Activated CD4-positive, alpha-beta T cell treated with anti-CD3 and anti-CD28 coated beads, Interleukin-2, Interleukin-4, amounts not matched to agents 100 ng/mL and 50 ng/mL, durations not matched to agents 16 hours and 8 hours (primary cell): Measurements from ENCODE around the gene TENT5C.

ENCODE experiments used
- DNase-seq: peaks from one replicate; pipeline ENCODE4 v3.0.0-alpha.2; 2020; ENCODE audit warnings: low spot score

TENT5C gene

DNA sequence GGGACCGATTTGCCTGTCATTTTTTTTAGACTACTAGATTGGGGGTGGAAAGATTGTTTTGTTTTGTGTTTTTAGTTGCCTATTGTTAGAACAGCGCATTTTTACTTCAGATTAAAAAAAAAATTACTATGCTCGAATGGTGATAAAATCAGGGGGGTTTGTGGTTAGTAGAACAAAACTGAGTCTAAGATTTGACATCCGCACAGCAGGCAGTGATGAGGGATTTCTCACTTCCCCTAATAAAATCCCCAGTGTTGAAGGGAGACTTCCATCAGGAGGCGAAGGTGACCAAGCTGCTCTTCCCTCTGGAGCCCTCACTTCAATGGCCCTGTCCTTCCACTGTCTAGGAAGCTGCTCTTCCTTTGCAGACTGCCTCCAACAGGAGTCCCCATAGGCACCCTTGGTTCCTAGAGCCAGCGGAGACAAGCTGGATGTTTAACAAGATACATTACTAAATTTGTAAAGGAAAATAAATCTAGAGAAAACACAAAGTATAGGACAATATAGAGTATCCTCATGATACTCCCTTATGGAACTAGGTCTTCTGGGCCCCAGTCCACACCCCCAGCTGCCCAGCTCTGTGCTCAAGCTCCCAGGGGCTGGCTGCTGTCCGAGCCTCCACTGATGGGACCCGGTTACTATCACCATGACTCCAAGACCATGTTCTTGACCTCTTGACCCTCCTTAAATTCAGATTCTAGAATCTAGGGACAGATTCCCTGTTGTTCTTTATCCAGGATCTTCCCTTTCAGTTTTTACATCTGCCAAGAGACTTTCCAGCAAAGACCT, 31.0 kb downstream of the TENT5C start:
- DNase-seq = no peak

DNA sequence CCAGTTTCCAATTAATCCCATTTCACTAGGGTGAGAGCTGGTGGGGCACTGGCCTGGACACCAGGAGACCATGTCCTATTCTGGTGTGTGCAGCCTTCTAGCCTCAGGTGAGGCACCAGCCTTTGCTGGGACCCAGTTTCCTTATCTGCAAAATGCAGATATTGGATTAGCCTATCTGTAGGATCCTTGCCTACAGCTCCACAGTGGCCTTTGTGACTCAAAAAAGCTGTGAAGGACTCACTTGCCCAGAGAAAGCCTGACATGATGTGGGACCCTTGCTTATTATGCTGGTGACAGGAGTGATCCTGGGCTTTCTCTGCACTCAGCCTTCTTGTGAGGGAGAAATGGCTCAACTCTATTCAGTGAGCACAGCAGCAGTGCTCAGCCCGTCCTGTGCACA, 32.3 kb downstream of the TENT5C start:
- no peak for DNase-seq

DNA sequence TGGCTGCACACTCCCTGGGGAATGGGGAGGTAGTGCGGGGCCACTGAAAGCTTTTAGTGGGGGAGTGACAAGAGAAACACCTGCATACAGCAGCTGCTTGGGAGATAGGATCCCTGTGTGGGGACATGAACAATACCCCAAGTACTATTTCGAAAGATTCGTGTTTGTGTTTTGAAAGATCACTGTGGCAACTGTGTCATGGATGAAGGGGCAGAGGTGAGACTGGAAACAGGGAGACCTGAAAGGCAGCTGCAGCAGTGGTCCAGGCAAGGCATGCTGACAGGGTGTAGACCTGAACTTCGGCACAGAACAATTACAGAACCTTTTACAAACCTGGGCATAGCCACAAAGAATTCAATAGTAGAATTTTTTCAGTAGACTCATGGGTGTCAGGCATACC, 32.9 kb downstream of the TENT5C start:
- no peak for DNase-seq

DNA sequence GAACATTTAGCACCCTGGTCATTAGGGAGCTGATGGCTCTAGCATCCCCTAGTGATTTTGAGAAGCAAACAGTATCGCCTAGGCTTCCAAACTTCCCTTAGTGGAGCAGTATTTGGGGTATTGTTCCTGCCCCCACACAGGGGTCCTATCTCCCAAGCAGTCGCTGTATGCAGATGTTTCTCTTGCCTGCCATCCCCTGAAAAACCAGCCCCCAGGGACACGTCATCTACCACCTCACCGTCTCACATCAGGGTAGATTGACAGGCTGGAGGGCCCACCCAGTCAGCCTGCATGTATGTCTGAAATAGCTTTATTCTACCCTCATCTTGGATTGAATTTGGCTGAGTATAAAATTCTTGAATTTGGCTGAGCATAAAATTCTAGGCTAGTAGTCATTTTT, 33.9 kb downstream of the TENT5C start:
- DNase-seq = no peak

DNA sequence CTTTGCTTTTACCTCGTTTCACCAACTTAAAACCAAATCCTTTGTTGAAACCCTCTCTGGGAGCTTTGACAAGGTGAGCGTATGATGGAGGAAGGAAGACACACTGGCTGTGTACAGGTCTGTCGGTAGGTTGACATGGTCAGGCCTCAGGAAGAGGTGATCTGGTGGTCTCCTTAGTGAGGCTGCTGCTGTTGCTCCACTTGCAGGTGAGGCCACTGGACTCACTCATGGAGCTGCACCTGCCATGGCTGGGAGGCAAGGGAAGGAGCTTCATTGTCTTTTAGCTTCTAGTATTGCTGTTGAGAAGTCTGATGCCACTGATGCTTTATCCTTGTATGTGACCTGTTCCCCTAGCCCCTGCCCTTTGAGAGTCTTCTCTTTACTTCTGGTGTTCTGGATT, 35.7 kb downstream of the TENT5C start:
- DNase-seq = no peak

DNA sequence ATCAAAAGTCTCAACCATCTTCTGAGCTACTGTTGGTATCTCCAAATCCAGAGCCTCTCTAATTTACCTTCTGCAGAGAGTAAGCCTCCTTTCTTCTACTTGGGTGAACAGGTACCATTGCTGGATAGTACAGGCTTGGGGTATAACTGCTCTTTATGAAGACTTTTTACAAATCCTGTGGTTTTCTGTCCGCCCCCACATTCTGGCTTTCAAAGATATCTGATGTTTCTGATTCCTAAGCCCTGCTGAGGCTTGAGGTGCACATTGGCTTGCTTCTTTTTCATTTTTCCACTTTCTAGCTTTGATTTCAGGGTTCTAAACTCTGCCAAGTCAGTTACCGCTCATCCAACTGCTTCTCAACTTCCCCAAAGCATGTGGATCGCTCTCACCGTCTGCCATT, 37.1 kb downstream of the TENT5C start:
- DNase-seq = no peak

DNA sequence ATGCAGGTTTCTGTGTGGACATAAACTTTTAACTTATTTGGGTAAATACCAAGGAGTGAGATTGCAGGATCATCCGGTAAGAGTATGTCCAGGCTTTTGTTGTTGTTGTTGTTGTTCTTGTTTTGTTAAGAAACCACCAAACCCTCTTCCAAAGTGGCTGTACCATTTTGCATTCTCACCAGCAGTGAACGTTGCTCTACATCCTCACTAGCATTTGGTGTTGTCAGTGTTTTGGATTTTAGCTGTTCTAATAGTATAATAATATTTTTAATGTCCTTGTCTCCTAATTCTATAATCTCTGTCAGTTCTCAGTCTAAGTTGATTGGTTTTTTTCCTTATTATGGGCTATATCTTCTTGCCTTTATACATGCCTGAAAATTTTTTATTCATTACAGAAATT, 37.8 kb downstream of the TENT5C start:
- DNase-seq = no peak

DNA sequence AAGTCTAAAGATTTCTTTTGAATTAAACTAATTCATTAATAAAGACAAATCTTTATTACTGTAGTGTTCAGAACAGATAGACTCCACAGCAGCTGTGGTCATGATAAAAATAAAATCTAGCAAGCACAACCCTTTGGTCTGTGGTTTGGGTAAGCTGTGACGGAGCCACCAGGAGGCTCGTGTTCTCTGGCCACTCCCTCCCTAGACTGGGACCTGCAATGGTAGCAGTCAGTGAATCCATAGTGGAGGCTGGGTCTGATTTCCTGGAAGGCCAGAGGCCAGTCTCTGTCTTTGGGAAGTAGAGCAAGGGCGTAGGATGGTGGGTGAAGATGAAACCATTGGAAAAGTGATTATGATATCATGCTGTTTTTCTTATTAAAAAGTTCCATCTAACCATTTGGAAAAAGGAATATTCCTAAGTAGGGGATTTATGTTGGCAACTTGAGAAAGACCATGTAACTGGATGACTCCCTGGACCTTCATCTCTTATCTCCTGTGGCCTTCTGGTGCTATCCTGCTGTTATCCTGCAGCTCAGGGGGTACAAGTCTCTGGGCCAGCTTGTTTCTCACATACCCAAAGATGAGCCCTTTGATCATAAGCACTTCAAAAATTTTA, 39.0 kb downstream of the TENT5C start:
- DNase-seq = no peak

DNA sequence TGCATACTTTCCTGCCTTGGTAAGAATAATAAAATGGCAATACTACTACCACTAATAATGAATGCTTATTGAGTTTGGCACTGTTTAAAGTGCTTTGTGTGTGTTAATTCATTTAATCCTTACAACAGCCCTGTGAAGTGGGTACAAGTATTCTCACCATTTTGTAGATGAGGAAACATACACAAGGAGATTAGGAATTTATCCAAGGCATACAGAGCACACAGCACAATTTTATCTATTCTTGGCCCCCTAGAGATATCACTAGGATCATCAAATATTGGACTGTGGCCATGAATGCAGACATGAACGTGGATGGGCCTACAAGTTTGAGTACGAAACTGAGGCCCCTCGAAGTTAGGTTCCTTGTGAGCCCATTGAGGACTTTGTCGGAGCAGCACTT, 39.5 kb downstream of the TENT5C start:
- DNase-seq = no peak

DNA sequence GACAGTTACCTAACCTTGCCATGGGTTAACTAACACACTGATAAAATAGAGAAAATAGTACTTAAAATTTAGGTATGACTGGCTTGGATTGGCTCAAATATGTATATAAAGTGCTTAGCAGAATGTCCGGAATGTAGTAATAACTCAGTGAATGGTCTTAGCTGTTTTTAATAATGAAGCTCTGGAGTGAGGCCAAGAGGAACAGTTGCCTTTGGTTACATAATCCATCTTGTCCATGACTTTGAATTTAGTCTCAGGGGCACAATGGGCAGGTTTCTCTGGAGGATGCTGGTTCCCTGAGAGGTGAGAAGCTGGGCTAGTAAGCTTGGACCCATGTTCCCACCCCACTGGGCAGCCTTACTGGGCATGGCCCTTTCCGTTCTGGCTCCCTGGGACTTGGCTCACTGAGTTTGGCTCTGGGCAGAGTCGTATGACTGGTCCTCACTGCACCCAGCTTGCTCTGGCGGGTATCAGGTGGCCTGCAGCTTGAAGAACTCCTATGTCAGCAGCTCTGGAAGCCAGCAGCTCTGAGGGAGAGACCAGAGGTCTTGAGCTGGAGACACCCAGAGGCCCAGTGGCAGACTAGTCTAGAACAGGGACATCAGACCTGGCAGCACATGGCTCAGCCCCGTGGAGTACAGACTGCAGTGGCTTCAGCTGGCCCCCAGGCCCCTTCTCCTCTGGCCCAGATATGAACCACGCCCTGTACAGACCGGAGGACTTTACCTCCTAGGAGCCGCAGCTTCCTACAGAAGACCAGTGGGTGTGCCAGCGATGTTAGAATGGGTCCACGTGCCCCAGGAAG, 40.4 kb downstream of the TENT5C start:
- DNase-seq = no peak

DNA sequence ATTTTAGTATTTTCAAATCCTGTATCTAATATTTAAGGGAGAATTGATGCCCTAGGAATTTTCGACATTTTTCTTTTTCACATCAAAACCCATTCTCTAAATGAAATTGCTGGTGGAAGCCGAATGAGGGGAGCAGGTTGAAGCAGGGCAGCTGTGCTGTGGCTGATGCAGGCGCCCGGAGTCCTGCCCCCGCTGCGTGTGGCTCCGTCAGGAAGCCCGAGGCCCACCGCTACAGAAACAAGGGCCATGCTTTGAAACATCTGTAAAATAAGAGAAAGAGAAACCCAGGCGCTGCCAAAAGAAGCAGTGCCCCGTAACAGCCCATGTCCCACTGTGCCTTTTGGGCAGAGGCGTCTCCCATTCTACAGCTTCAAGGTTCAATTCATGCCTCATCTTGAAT, 41.1 kb downstream of the TENT5C start:
- no peak for DNase-seq

DNA sequence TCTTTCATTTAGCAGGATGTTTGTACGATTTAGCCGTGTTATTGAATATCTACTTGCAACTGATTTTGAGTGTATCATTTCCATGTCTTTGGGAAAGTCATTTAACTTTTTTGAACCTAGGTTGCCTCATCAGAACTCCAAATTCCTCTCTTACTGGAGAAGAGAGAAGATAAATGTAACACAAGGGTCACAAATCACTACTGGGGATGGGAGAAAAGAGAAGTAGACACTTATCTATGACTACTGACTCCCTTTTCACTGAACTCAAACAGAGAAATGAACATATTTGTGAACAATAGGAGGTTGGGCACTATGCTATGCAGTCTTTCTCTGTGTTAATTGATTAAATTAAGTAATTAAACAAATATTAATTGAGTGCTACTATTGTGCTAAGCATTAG, 42.2 kb downstream of the TENT5C start:
- no peak for DNase-seq

DNA sequence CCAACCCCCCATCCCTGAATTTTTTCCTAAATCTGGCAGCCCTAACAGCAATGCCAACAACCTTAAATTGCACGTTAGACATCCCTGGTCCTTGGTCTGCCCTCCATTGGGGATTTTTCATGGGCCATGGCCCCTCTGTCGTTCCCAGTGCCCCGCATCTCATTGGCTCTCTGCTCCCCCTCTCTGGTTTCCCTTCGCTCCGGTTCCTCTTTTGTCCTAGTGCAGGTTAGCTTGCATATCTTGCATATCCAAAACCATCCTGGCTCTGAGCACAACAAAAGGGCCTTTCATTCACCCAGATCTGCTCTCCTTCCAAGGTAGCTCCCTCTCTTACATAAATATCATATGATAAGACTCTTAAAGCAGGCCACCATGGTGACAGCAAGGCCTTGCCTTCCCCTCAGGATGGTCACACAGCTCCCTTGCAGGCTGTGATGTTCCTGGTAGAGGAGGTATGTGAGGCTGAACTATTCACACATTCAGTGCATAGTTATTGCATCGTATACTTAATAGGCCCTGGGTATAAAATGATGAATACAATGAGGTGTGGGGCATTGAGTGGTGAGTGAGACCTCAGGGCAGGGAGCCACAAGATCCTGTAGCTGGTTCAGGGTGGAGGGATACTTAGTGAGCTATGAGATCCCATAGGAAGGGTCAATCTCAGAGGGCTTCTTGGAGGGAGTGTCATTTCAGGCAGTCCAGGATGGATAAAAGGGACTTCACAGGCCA, 45.2 kb downstream of the TENT5C start:
- DNase-seq = no peak

DNA sequence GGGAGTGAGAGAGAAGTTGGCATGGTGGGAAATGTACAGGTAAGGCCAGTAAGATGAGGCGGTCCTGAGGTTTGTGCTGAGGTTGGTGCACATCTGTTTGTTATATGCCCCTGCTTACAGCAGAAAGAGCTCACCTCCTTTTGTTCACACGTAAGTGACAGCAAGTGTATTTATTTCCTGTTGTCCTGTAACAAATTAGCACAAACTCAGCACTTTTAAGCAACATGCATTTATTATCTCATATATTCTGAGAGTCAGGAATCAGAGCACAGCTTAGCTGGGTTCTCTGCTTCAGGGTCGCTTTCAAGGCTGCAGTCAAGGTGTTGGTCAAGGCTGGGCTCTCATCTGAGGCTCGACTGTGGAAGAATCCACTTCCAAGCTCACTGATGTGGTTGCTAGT, 45.8 kb downstream of the TENT5C start:
- no peak for DNase-seq

DNA sequence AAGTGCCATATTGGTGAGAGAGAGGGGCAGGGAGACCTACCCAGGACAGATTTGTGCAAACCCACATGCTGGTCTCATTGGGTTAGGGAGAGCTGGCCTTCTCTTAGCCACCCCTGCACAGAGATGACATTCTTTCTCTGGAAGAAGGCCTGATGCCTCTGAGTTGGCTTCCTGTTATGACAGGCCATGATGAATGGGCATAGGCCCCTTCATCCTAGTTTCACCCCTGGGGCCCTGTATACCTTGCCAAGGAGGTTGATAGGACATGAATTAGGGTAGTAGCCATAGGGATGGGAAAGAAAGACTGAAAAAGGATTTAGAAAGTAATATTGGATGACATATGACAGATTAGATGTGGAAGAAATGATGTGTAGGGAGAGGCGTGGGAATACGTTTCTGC, 46.6 kb downstream of the TENT5C start:
- DNase-seq = no peak

DNA sequence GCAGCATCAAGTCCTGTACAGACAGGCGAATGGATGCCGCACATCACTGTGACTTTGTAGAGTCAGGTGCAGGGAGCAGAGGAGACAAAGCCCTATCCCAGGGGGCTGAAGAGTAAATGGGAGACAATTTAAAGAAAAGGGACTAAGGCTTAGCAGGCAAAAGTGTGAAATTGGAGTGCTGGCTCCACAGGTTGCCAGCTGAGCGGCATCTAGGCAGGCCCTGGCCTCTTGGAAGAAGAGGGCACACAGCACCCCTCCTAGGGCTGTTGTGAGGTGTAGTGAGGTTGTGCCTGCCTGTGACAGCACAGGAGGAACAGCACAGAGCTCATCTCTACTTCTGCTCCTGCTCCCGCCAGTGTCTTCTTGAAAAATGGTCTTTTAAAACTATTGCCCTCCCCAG, 47.3 kb downstream of the TENT5C start:
- DNase-seq = no peak

DNA sequence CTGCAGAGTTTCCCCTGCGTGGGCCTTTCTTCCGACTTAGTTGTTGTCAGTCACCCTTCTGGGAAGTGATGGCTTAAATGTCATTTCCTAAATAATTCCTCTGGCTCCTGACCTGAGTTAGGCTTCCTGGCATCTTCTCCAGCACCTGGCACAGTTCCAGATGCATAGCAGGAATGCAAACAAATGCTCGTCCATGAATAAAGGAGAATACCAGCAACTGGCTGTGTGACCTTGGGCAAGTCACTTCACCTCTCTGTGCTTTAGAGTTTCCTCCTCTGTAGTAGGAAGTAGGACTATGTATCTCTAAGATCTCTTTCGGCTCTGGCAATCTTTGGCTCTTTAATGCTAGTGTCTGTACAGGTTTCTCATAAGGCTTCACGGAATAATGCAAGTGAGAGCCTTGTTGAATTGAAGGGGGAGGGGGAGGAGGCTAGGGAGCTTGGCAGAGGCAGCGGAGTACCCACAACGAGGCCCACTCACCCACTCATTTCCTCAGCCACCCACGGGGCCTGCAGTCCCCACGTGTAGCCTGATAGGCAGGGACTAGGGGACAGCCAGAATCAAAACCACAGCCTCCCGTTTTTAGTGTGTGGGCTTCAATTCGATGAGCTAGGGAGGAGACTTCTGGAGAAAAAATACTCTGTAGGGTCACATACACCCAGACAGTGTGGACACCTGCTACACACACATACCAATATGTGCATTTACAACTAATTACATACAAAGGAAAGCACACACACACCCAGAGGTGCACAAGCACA, 48.1 kb downstream of the TENT5C start:
- peak; percentile 53 for DNase-seq

DNA sequence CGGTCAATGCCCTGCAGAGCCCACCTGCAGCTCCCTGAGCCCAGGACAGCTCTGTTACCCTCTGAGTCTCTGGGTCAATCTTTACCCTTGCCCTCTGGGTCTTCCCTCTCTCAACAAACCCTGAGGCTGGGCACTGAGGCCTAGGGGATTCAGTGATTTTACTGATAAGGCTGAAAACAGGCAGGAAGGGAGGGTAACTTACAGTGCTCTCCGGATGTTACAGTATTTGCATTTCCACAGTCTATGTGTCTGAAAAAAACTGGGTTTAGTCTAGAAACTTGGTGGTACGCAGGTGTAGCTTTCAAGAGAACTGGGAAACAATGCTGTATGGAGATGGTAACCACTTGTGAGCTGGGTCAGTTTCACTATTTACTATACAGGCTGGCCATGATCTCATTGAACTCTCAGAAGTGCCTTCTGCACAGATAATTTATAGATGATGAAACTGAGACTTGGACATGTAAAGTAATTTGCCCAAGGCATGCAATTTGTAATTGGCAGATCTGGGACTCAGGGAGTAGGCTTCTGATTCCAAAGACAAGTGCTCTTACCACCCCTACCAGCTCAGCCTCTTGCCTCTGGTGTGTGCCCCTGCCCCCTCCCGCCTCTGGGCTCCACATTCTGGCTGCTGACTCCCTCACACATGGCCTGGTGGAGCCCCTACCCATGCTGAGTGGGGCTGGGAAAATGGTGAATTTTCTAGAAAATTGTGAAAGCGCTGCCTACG, 48.8 kb downstream of the TENT5C start:
- peak; percentile 66 for DNase-seq

DNA sequence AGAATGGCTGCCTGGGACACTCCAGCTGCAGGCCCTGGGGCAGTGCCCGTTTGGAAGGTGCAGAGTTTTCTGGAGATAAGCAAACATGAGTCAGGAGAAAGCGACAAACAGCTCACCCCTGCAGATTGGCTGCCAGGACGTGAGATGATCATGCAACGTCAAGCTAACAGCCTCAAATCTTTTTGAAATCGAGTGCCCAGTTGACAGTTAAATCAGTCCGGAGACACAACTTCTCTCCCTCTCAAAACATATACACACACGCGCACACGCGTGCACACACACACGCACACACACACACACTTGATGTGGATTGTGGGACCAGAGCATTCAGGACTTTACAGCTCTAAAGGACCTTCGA, 49.4 kb downstream of the TENT5C start:
- no peak for DNase-seq

DNA sequence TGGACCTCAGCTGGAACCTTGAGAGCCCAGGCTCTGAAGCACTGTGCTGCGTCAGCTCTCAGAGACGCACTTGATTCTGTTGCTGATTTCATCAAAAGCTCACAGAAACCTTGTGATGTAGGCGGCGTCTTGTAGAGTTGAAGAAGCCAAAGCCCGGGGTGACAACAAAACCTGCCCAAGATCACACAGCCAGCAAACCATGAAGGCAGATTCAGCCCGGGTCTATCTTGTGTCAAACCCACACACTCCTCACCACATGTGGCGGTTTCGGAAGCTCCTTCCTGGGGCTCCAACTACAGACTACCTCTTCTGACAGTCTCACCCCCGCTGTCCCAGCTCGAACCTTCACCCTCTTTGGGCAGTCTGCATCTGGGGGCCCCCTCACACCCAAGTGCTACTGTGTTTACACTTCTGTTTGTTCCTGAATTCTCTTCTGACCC, 50.4 kb downstream of the TENT5C start:
- DNase-seq = peak; percentile 91

DNA sequence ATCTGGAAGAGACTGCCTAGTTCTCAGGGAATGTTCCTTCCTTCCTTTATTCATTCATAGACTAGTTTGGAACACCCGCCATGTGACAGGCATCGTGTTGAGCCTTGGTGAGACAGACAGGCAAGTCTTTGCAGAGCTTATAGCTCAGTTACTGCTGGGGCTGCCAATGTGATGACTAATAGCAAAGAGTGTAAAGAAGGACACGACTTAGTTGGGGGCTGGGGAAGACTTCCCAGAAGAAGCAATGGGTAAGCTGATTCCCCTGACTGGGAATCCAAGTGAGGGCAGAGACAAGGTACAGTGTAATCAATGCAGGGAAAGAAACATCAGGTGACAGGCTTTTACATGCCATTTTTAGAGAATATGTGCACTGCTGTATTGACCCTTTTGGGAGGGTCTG, 51.2 kb downstream of the TENT5C start:
- no peak for DNase-seq
